Measurements from ENCODE around the gene GP1BA. TPM values are rescaled to one million over a fixed set of nuclear protein-coding genes. Genes with fewer than 3 reads are reported as not detected.

GP1BA gene
- total and polyA plus RNA-seq, 2 of the 8 experiments (the other 6 are each of a cell fraction or from before 2014, with no cell fraction given) = not detected

DNA sequence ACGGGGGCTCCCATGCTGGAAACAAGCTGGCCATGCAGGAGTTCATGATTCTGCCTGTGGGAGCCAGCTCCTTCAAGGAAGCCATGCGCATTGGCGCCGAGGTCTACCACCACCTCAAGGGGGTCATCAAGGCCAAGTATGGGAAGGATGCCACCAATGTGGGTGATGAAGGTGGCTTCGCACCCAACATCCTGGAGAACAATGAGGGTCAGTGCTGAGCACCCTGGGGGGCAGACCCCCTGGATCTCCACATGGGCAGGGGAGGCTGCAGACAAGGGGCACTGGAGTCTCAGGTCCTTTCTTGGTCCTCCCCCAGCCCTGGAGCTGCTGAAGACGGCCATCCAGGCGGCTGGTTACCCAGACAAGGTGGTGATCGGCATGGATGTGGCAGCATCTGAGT lies 23.0 kb downstream of the GP1BA start:
- DNase-seq (ENCODE audit: low read depth in 1 of 2, low spot score in 2 of 2) (no peak), FAIRE-seq (no peak)
- TF ChIP-seq JUND (IDR thresholded peaks at IDR 0.05; ENCODE audit: low read length) (no peak), RNF2 (IDR thresholded peaks at IDR 0.05; ENCODE audit: borderline replicate concordance, low read depth, low read length, missing control alignments, poor library complexity, severe bottlenecking) (no peak), POLR2AphosphoS5 (IDR thresholded peaks at IDR 0.05; ENCODE audit: low read depth, low read length) (no peak), TBP (IDR thresholded peaks at IDR 0.05; ENCODE audit: low read depth, low read length) (no peak), HDAC6 (IDR thresholded peaks at IDR 0.05; ENCODE audit: low read depth, low read length) (no peak), SUZ12 (IDR thresholded peaks at IDR 0.05; ENCODE audit: low read length) (no peak), SAP30 (IDR thresholded peaks at IDR 0.05; ENCODE audit: insufficient read depth, insufficient replicate concordance, low read length) (no peak), HDAC2 (IDR thresholded peaks at IDR 0.05; ENCODE audit: borderline replicate concordance in 1 of 2, low read depth in 2 of 2, low read length in 2 of 2) (no peak), RFX5 (IDR thresholded peaks at IDR 0.05; ENCODE audit: borderline replicate concordance, low read depth, low read length) (no peak), MAFK (IDR thresholded peaks at IDR 0.05; ENCODE audit: low read depth, low read length) (no peak)
- no peak overlapping the region for H3K4me3 ChIP-seq (ENCODE audit: extremely low read depth in 1 of 4, insufficient read depth in 2 of 4, low read depth in 3 of 4, low read length in 4 of 4)
- no peak overlapping the region for H4K91ac ChIP-seq (replicated peaks; ENCODE audit: insufficient read length, low read length)
- no peak overlapping the region for H2AFZ ChIP-seq (ENCODE audit: low read length)
- no peak overlapping the region for H2BK20ac ChIP-seq (ENCODE audit: low read length)
- H2AK5ac ChIP-seq (ENCODE audit: low read depth, low read length) = no peak overlapping the region
- no peak overlapping the region for H2BK5ac ChIP-seq (ENCODE audit: low read depth, low read length)
- peaks cover 6% of the 10 kb centered on the region for H3K23me2 ChIP-seq (ENCODE audit: low read depth, low read length)
- no peaks in the 10 kb centered on the region; a peak in 1 of 4 replicates for H3K79me2 ChIP-seq (ENCODE audit: control insufficient read depth in 1 of 2, insufficient read depth in 2 of 2, low read length in 2 of 2)
- H3K79me1 ChIP-seq (ENCODE audit: low read depth, low read length) = 0 out of 2 replicates have a peak, but pooled peaks cover 2% of the 10 kb centered on the region
- no peak overlapping the region for H3K4me2 ChIP-seq (ENCODE audit: insufficient read depth in 1 of 2, low read depth in 2 of 2, low read length in 2 of 2)
- H3K56ac ChIP-seq (replicated peaks; ENCODE audit: insufficient read length, low read depth, low read length) = no peak overlapping the region
- peaks cover 0 to 14% (median 10%) of the 10 kb centered on the region in 4 experiments; a peak in 6 of 7 replicates for H3K4me1 ChIP-seq (replicated peaks in 1 of 4; ENCODE audit: control insufficient read depth in 3 of 4, insufficient read depth in 4 of 4, low read length in 3 of 4)
- no peak overlapping the region for H3K9ac ChIP-seq (replicated peaks in 1 of 4; ENCODE audit: extremely low read depth in 1 of 4, low read depth in 3 of 4, low read length in 3 of 4)
- no peaks in the 10 kb centered on the region for H3K9me3 ChIP-seq (ENCODE audit: insufficient read depth in 2 of 2, low read depth in 1 of 2, low read length in 1 of 2)
- H2BK120ac ChIP-seq (replicated peaks; ENCODE audit: low read depth, low read length) = no peak overlapping the region
- no peaks in the 10 kb centered on the region for H3K27me3 ChIP-seq (replicated peaks in 1 of 4; ENCODE audit: control insufficient read depth in 3 of 4, extremely low read depth in 1 of 4, insufficient read depth in 3 of 4, low read length in 3 of 4)
- no peaks in the 10 kb centered on the region for H4K20me1 ChIP-seq (replicated peaks in 1 of 2; ENCODE audit: control insufficient read depth in 1 of 2, insufficient read depth in 2 of 2, low read length in 2 of 2)
- ChIA-PET POLR2A (ENCODE audit: partially characterized antibody) (interaction anchor here (0.8 to 32.4 kb wide), 6 partner anchors 5 to 411 kb away, joined by 3 to 987 read pairs (median 4); partner anchors contain the start of genes ENO3, PFN1, RNF167 and SLC25A11), CTCF (ENCODE audit: partially characterized antibody) (interaction anchor here (0.6 to 5.0 kb wide), 10 partner anchors 8 to 51 kb away, joined by 3 to 32 read pairs (median 5); partner anchors contain the start of gene SPAG7)
- H4K8ac ChIP-seq (ENCODE audit: extremely low read depth, insufficient read depth, low read length) = no peak overlapping the region
- peaks cover 0 to 2% (median 0%) of the 10 kb centered on the region in 4 experiments; a peak in 2 of 8 replicates for H3K36me3 ChIP-seq (ENCODE audit: control insufficient read depth in 2 of 4, insufficient read depth in 4 of 4, low read length in 3 of 4)
- no peak overlapping the region; the same call in 1 of the 2 replicates for H2BK15ac ChIP-seq (ENCODE audit: low read length)
- no peak overlapping the region for H3K18ac ChIP-seq (ENCODE audit: extremely low read depth, low read length)
- H3K27ac ChIP-seq (ENCODE audit: low read depth, low read length) = no peak overlapping the region
- no peak overlapping the region for H3K23ac ChIP-seq (ENCODE audit: insufficient read length)
- H3K14ac ChIP-seq (ENCODE audit: insufficient read length) = no peak overlapping the region
- H3K4ac ChIP-seq (replicated peaks; ENCODE audit: insufficient read length, low read depth, low read length) = no peak overlapping the region
- 94% methylated on average over 8 of the region's 8 CpGs; no CpG with 5 or more reads in 1 of the 2 experiments for WGBS, 2 experiments (ENCODE audit: extremely low coverage in 1 of 2, insufficient coverage in 1 of 2, insufficient read length in 1 of 2, insufficient replicate concordance in 2 of 2, low coverage in 1 of 2, low lambda C conversion rate in 2 of 2, missing lambda C conversion rate in 1 of 2)
- H2BK12ac ChIP-seq (ENCODE audit: low read depth, low read length) = no peak overlapping the region
- no peak overlapping the region for H4K5ac ChIP-seq (ENCODE audit: insufficient read length, low read depth, low read length)
